CD4-positive, alpha-beta T cell treated with Interferon alpha-2 for 1 hour (primary cell): Measurements from ENCODE around the gene SIPA1L3.

Experiments
- DNase-seq, 2 donors: peaks; one replicate each; pipeline ENCODE4 v3.0.0-alpha.2; 2020 to 2022

SIPA1L3 gene

GRCh38 chr19:38202504-38202903 lies 295.5 kb downstream of the SIPA1L3 start:
- no peak for DNase-seq

- no peak for DNase-seq
These were observed 296.2 kb downstream of the SIPA1L3 start for GRCh38 chr19:38203197-38203596.

DNA sequence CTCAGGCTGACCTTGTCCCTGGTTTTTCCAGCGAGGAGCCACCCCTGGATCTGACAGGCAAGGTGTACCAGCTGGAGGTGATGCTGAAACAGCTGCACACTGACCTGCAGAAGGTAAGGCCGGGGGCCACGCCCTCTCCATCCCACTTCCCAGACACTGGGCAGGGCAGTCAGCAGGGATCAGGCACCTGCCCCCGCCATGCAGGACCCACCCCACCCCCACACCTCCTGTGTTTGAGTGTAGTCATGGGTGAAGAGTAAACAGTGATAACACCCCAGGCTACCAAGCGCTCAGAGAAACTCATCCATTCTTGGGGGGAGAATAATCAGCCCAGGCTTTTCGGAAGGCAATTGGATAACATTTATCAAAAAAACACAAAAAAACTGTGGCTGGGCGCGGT lies 297.1 kb downstream of the SIPA1L3 start:
- DNase-seq: no peak

GRCh38 chr19:38204728-38205127 lies 297.7 kb downstream of the SIPA1L3 start:
- DNase-seq: no peak

- no peak for DNase-seq
These were observed 299.2 kb downstream of the SIPA1L3 start for GRCh38 chr19:38206006-38206745.

GRCh38 chr19:38206928-38207327 lies 299.9 kb downstream of the SIPA1L3 start:
- DNase-seq: no peak

GRCh38 chr19:38207543-38207942 lies 300.5 kb downstream of the SIPA1L3 start:
- no peak for DNase-seq

- no peak for DNase-seq
These were observed 301.6 kb downstream of the SIPA1L3 start for GRCh38 chr19:38208571-38208970.

DNA sequence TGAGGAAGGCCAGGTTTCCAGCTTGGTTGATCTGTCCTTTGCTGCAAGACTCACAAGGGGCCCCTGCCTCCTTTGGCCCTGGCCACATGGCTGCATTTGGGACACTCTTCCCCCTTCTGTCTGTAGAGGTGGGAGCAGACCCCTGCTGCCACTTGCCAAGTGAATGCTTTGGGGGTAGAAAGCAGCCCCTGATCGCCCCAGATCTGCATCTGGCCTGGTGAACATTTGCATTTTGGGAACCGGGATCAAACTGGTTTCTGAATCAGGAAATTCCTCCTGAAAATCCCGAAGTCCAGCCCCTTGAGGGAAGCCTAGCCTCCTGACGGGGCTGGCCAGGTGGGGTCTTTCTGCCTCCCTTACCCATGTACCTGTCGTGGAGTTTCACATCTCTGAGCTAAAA lies 302.1 kb downstream of the SIPA1L3 start:
- no peak for DNase-seq

DNA sequence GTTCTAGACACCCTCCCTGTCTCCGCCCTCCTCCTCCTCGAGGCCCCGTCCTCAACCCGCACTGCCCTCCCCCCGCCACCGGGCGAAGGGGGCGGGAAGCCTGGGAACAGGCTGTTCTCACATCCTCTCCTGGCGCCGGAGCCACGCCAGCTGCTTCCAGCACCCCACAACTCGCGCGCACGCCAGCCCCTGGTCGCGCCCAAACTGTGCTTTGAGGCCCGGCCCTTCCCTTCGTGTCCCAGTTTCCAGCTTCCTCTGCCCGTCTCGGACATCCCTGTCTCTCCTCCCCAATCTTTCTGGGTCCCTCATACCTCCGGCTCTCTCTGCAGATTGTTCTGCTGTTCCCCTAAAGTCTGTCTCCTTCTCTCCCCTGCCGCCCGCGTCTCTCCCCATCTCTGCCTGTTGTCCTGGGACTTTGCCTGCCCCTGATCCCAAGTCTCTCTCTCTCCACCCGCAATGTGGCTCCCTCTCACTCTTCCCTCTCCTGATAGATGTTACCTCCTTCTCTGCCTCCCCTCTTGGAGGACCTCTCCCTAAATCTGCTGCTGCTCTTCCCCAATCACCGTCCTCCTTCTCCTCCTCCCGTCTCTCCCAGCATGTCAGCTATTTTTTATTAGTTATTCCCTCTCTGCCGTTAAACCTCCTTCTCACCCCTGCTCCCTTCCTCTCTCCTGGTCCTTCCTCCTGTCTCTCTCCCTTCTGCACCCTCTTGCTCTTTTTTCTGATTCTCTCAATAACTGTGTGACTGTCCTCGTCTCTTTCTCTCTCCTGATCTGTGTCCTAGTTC lies 302.9 kb downstream of the SIPA1L3 start:
- DNase-seq: no peak

GRCh38 chr19:38210458-38210987 lies 303.5 kb downstream of the SIPA1L3 start:
- DNase-seq: no peak

GRCh38 chr19:38211151-38211591 lies 304.2 kb downstream of the SIPA1L3 start:
- no peak for DNase-seq

DNA sequence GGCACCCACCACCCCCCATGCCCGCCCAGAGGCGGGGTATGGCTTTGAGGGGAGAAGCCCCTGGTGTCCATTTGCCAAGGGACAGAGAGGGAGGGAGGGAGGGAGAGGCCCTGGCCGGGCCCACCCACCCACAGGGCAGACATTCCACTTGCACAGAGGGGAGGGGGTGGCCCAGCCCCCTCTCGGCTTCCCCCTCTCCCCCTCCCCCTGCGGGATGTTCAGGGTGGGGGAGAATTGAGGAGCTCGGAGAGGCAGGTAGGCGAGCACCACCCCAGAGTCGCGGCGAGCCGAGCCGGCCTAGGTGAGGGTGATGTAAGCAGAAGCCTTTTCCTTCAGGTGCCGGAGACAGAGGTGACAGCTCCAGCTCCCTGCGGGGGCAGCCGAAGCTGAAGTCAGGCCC lies 304.8 kb downstream of the SIPA1L3 start:
- DNase-seq: no peak

- no peak for DNase-seq
These were observed 306.5 kb downstream of the SIPA1L3 start for GRCh38 chr19:38213469-38213868.

DNA sequence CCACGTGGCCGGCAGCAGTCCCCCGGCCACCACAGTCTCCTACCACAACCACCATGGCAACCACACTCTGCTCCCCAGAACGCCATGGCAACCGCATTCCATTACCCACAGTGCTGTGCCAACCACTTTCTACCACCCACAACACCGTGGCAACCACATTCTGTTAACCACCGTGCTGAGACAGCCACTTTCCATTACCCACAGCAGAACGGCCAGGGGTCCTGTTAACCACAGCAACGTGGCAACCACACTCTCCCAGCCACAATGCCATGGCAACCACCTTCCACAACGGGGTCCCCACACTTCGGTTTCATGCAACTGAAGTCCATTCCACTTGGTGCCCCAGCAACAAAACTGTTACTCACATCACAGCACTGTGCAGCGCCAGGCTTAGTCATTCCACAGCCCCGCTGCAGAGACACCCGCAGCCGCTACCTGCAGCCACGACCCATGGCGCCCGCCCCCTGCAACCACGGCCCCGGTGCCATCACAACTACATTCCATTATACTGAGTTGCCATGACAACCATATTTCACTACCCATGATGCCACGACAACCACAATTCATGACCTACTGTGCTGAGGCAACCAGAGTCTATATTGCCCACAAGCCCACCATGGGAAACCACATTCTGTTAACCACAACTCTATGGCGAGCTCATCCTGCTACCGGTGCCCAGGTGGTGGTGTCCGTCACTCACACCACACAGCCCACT lies 307.1 kb downstream of the SIPA1L3 start:
- DNase-seq: peak; percentile 41 to 58

DNA sequence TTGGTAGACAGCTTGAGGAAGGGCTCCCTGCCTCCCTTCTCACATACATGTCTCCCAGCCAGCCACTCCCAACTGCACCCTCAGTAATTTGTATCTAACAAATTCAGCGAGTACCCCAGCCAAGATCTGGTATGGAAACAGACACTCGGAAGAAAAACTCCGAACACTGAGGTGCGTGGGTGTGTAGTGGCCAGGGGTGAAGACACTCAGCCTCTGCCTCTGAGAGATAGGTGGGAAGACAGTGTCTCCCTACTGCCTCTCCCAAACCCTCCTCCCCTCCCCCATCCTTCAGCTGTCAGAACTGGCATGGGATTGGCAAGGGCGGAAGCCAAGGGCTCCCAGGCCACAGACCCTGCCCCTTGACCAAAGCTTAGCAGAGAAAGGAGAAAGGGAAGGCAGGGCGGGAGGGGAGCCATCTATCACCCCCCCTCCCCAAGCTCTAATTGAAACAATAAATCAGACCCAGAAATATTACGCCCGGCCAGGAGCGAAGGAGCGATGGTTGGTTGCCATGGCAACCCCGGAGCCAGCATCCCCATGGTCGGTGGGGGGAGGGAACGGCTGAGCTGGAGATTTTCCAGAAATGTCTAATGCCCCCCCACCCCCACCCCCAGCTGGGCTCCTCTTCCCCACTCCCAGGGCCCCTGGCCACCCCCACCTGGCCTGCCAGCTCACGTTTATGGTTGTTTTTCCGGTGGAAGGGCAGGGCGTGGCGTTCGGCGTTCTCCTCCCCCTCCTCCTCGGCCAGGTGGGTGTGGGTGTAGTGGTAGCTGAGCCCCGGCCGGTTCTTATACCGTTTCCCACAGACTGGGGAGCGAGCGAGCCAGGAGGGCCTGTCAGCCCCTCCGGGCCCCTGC lies 310.0 kb downstream of the SIPA1L3 start:
- no peak for DNase-seq

DNA sequence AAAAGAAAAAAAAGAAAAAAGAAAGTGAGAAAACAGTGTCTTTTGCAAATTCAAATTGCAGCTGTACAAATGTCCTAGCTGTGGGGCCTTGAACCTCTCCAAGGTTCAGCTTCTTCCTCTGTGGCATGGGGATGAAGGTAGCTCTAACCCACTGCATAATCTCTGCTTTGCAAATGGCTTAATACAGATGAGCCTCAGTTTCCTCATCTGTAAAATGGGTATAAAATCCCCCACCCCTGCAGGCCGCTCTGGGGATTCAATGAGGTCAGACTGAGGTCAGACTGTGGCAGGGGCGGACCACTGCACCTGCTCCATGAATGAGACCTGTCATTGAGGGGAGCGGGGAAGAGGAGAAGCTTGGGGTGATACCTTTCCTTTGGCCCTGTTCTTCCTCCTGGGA lies 311.2 kb downstream of the SIPA1L3 start:
- DNase-seq: no peak

GRCh38 chr19:38219221-38219620 lies 312.2 kb downstream of the SIPA1L3 start:
- no peak for DNase-seq

- no peak for DNase-seq
These were observed 314.4 kb downstream of the SIPA1L3 start for GRCh38 chr19:38221421-38221820.

- DNase-seq: no peak
These were observed 315.2 kb downstream of the SIPA1L3 start for GRCh38 chr19:38221919-38222830.

DNA sequence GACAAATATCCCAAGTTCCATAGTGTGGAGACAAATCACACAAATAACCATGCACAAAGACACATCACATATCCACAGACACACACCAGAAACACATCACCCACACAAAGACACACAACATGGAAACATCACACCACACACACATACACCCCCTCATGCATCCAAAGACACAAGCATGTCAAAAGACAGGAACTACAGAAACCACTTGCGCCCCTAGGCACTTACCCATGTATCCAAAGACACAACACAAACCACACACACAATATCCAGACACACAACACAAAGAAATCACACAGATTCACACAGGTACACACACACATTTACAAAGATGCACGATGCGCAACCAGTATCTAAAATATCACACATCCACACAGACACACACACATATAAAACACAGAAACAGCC lies 316.1 kb downstream of the SIPA1L3 start:
- DNase-seq: no peak
